ENCODE data around the gene KIAA0930. TPM values are rescaled to one million over a fixed set of nuclear protein-coding genes. Genes with fewer than 3 reads are reported as not detected.

Gene KIAA0930
- total and polyA plus RNA-seq, 2 experiments from 2014 or later, result 15.0 to 78.6 TPM

- no peak for TF ChIP-seq STAT1 (IDR thresholded peaks at IDR 0.05; ENCODE audit: unreplicated experiment)
- no peak for TF ChIP-seq POLR2AphosphoS5 (IDR thresholded peaks at IDR 0.05; ENCODE audit: low read depth)
- TF ChIP-seq EZH2 (IDR thresholded peaks at IDR 0.05; ENCODE audit: low read depth, unreplicated experiment), result no peak
- no peak for TF ChIP-seq ZNF114 (CRISPR knock-in tag; IDR thresholded peaks at IDR 0.05)
Observed at GRCh38 chr22:45218976-45219375, 21.7 kb downstream of the KIAA0930 start (continued).

- TF ChIP-seq CREB1 (CRISPR knock-in tag; IDR thresholded peaks at IDR 0.05; ENCODE audit: low read depth) (no peak), ZNF114 (CRISPR knock-in tag; IDR thresholded peaks at IDR 0.05) (no peak), CTCF (conservative IDR thresholded peaks at IDR 0.05; ENCODE audit: low read depth in 2 of 2) (no peak), ZNF331 (CRISPR knock-in tag; IDR thresholded peaks at IDR 0.05; ENCODE audit: low read depth) (no peak), STAT1 (IDR thresholded peaks at IDR 0.05; ENCODE audit: unreplicated experiment) (no peak), POLR2AphosphoS5 (IDR thresholded peaks at IDR 0.05; ENCODE audit: low read depth) (no peak), EZH2phosphoT487 (IDR thresholded peaks at IDR 0.05; ENCODE audit: unreplicated experiment) (no peak), NANOG (IDR thresholded peaks at IDR 0.05; ENCODE audit: borderline replicate concordance) (no peak), REST (IDR thresholded peaks at IDR 0.05; ENCODE audit: unreplicated experiment) (no peak)
- Histone ChIP-seq H3K27ac (ENCODE audit: low read depth) (no peak overlapping the region), H3F3A (replicated peaks; ENCODE audit: low read depth) (0 out of 2 replicates have a peak, but pooled peaks cover 7% of the 10 kb centered on the region), H3K4me2 (no peak overlapping the region), H2AFZ (no peak overlapping the region), H3K4me1 (ENCODE audit: insufficient read depth) (peaks cover 10% of the 10 kb centered on the region), H3K9me2 (ENCODE audit: insufficient read depth) (no peaks in the 10 kb centered on the region), H3K27me3 (ENCODE audit: insufficient read depth) (no peaks in the 10 kb centered on the region), H3K36me3 (ENCODE audit: insufficient read depth) (no peaks in the 10 kb centered on the region), H4K20me1 (replicated peaks; ENCODE audit: insufficient read depth) (peaks cover 22% of the 10 kb centered on the region), H3K4me3 (no peak overlapping the region), H3K79me2 (replicated peaks; ENCODE audit: insufficient read depth) (peaks cover 48% of the 10 kb centered on the region)
- peaks cover 4% of the 10 kb centered on the region for H3K27me3 Mint-ChIP-seq (ENCODE audit: insufficient read depth, low read depth, poor library complexity)
- ATAC-seq, result no peak
- no peaks in the 10 kb centered on the region for H3K36me3 Mint-ChIP-seq (ENCODE audit: low read depth)
- H3K4me3 Mint-ChIP-seq, result no peak overlapping the region
- H3K4me1 Mint-ChIP-seq, result peaks cover 26% of the 10 kb centered on the region
- no peak overlapping the region for H3K27ac Mint-ChIP-seq
- no peaks in the 10 kb centered on the region for H3K9me3 Mint-ChIP-seq
- DNase-seq (ENCODE audit: low spot score), result no peak
Observed at GRCh38 chr22:45217806-45218205, 22.9 kb downstream of the KIAA0930 start.

Data from GM23338 (cell line).